ENCODE data around the gene MTCH1. TPM values are rescaled to one million over a fixed set of nuclear protein-coding genes. Genes with fewer than 3 reads are reported as not detected.
"Not testable (repeated sequence)": the region's sequence is repeated elsewhere in the genome, so short reads cannot be mapped to it uniquely, and the experiment has no call there.

MTCH1 gene
- total RNA-seq, 1 experiment from 2014 or later = 389 TPM

- in situ Hi-C loops (cut with HindIII; ENCODE audit: low sequenced_read_pairs) = no loop called here
- no peak for DNase-seq (ENCODE audit: low spot score)
Measured at GRCh38 chr6:36958775-36959554, 27.0 kb downstream of the MTCH1 start.

GRCh38 chr6:36957773-36958271, 28.2 kb downstream of the MTCH1 start:
- no peak for DNase-seq (ENCODE audit: low spot score)
- in situ Hi-C loops (cut with HindIII; ENCODE audit: low sequenced_read_pairs) = no loop called here

DNA sequence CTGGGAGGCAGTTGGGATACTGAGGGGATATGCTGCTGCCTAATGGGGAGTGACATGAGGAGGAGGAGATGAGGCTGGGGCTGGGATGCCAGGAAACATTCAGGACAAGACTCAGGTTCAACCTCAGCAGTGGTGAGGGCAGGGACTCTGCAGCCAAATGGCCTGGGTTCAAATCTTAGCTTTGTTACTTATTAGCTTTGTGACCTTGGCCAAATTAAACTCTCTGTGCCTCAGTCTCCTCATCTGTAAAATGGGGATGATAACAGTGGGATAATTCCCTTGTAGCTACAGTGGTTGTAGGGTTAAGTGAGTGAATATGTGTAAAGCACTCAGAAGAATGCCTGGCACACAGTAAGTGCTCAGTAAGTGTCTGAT, 29.6 kb downstream of the MTCH1 start:
- no peak for DNase-seq (ENCODE audit: low spot score)

DNA sequence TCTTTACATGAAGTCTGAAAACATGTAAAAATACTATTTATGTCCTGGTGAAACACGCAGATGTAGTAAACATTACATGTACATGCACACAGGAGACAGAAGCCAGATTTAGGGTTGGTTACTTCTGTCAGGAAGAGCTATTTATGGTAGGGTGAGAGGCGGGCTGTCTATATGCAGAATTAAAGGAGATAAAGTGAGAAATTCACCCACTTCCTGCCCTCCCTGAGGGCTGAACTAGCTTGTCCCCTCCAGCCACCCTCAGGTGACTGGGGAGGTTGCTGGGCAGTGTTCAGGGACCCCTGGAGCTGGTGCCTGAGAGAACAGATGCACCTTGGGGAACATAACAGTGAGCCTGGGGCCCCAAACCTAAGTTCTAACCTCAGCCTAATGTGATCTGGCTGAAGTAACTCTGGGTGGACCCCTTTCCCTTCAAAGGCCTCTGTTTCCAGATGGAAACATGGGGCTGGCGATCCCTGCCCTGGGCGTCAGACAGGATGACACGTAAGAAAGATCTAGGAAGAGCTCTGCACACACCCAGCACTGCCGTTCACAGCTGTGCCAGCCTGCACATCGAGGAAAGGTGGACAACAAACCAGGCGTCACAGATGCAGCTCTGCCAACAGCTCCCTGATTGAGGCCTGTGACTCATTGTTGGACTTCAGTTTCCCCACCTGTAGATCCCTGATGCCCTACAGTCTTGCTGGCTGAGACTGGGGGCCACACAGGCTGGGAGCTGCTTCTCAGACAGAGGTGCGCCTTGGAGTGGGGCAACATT, 30.1 kb downstream of the MTCH1 start:
- in situ Hi-C loops (cut with HindIII; ENCODE audit: low sequenced_read_pairs) = no loop called here
- DNase-seq (ENCODE audit: low spot score) = no peak

More for the DNA sequence above, 29.6 kb downstream of the MTCH1 start:
- in situ Hi-C loops (cut with HindIII; ENCODE audit: low sequenced_read_pairs) = no loop called here

GRCh38 chr6:36955136-36955535, 30.9 kb downstream of the MTCH1 start:
- in situ Hi-C loops (cut with HindIII; ENCODE audit: low sequenced_read_pairs) = no loop called here

DNA sequence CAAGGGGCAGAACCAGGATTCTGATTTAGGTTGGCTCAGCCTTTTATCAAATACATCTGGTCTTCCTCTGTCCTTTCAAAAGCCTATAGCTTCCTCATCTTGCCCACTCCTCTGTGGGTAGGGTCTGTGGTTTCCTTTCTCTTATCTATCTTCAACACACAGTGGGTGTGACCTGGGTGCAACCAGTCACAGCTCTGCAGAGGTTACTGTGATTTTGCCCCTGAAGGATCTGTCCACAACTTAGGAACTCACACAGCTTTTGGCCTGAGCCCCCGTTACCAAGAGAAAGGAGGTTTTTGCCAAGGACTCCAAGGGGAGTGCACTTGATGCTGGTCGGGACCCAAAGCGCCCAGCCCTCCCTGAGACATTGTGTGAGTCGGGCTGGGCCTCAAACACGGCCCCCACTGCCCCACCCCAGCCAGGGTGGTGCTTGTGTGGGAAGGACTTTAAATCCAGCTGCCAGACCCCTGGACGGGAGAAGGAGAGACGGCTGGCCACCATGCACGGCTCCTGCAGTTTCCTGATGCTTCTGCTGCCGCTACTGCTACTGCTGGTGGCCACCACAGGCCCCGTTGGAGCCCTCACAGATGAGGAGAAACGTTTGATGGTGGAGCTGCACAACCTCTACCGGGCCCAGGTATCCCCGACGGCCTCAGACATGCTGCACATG, 31.6 kb downstream of the MTCH1 start, which contains the start of gene PI16:
PI16 (plus strand) TSS at position 477 of the 670 bp plus-strand sequence; CDS start at position 500, 23 bp downstream.
- in situ Hi-C loops (cut with HindIII; ENCODE audit: low sequenced_read_pairs) = no loop called here
- no peak for DNase-seq (ENCODE audit: low spot score)

More at GRCh38 chr6:36955136-36955535, 30.9 kb downstream of the MTCH1 start:
- DNase-seq (ENCODE audit: low spot score) = no peak

DNA sequence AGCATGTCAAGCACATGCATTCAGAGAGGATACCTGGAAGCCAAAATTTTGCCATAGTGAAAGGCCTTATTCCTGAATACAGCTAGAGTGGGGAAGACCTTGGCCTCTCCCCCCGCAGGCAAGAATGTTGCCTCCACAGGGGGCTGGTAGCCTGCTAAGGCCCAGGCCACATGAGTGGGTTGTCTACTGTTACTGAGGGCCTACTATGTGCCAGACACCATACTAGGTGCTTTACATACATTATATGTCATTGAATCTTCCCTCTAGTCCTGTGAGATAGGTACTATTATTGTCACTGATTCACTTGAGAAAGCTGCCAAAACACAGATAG, 32.1 kb downstream of the MTCH1 start:
- no peak for DNase-seq (ENCODE audit: low spot score)
- in situ Hi-C loops (cut with HindIII; ENCODE audit: low sequenced_read_pairs) = no loop called here

DNA sequence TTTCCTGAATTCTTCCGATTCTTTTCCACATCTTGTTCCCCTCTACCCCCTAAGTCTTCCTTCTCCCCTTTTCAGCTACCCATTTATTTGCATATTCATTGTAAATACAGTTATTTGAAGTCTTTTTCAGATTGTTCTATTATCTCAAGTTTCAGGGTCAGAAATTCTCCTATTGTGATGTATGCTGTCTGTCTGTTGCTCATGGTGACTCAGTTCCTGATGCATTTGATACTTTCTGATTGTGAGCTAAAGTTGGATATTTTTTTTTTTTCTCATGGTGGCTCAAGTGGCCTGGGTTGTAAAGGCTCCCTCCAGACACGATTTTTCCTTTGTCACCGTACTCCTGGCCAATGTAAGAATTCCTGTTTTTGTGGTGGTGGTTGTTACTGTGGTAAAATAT, 36.4 kb downstream of the MTCH1 start:
- in situ Hi-C loops (cut with HindIII; ENCODE audit: low sequenced_read_pairs) = no loop called here

GRCh38 chr6:36949076-36949475, 36.9 kb downstream of the MTCH1 start:
- in situ Hi-C loops (cut with HindIII; ENCODE audit: low sequenced_read_pairs); DNase-seq (ENCODE audit: low spot score): not testable (repeated sequence)

More for the DNA sequence above, 36.4 kb downstream of the MTCH1 start:
- no peak for DNase-seq (ENCODE audit: low spot score)

DNA sequence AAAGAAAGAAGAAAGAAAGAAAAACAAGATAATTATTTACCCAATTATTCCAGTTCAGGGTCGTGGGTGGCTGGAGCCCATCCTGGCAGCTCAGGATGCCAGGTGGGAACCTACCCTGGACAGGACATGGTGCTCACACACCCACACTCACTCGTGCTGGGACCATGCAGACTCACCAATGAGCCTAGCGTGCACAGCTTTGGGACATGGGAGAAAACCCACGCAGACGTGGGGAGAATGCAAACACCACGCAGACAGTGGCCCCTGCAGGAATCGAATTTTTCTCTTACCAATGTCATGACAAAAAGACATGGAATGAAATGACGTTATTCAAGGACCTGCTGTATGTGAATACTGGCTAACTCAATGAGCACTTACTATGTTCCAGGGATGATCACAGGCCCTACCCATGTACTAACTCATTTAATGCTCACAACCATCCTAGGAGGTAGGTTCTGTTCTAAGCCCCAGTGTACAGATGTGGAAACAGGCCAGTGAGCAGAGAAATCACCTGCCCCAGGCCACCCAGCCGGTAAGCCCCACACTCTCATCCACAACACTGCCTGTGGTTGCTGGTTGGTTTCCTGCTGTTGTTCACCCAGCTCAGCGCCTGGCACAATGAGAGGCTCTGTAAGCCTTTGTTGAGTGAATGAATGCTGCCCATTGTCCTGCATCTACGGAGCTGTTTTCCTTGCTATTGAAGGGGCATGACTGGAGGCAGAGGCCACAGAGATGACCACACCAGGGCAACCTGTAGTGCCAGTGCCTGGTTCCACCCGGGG, 38.2 kb downstream of the MTCH1 start:
- no peak for DNase-seq (ENCODE audit: low spot score)
- in situ Hi-C loops (cut with HindIII; ENCODE audit: low sequenced_read_pairs) = no loop called here

DNA sequence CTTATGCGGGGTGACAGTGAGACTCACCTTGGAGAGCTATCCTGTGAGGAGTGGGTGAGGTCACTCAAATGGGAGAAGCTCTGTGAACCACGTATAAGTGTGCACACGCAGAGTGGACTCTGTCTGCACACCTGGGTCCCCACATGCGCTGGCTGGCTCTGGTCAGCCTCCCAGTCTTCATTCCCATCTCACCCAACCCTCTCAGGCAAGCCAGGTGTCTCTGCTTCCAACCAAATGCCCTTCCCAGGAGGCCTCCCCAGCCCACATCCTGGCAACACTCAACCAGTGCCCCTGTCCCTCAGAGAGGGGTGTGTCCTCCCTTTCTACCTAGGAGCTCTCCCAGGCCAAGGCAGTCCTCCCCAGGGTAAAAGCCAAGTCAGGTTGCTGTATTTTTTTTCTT, 39.5 kb downstream of the MTCH1 start:
- in situ Hi-C loops (cut with HindIII; ENCODE audit: low sequenced_read_pairs) = no loop called here
- DNase-seq (ENCODE audit: low spot score) = no peak

- DNase-seq (ENCODE audit: low spot score) = no peak
- in situ Hi-C loops (cut with HindIII; ENCODE audit: low sequenced_read_pairs) = no loop called here
Measured at GRCh38 chr6:36945301-36945700, 40.7 kb downstream of the MTCH1 start.

- DNase-seq (ENCODE audit: low spot score) = no peak
- in situ Hi-C loops (cut with HindIII; ENCODE audit: low sequenced_read_pairs) = no loop called here
Measured at GRCh38 chr6:36944650-36945049, 41.3 kb downstream of the MTCH1 start.

DNA sequence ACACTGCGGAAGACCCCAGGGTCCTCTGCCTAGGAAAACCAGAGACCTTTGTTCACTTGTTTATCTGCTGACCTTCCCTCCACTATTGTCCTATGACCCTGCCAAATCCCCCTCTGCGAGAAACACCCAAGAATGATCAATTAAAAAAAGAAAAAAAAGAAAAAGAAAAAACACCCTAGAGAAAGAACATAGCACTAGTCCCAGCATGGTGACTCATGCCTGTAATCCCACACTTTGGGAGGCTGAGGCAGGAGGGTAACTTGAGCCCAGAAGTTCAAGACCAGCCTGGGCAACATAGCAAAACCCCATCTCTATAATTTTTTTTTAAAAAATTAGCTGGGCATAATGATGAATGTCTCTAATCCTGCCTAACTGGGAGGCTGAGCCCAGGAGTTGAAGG, 43.7 kb downstream of the MTCH1 start:
- in situ Hi-C loops (cut with HindIII; ENCODE audit: low sequenced_read_pairs); DNase-seq (ENCODE audit: low spot score): not testable (repeated sequence)

GRCh38 chr6:36941561-36941960, 44.4 kb downstream of the MTCH1 start:
- DNase-seq (ENCODE audit: low spot score); in situ Hi-C loops (cut with HindIII; ENCODE audit: low sequenced_read_pairs): not testable (repeated sequence)

DNA sequence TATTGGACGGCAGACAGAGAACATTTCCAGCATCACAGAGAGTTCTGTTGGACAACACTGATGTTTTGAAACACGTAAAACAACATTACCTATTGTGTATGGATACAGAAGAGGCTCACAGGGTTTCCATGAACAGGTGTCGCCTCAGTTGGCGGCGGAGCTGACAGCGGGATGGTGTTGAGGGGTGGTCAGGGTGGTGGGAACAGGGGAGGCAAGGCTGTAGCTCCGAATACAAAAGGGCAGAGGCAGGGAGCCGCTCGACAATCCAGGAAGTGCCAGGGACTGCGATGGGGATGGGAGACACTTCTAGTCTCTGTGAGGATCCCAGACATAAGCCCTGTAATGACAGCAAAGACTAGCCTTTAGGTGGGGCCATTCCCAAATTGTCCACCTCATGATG, 46.0 kb downstream of the MTCH1 start:
- in situ Hi-C loops (cut with HindIII; ENCODE audit: low sequenced_read_pairs) = no loop called here
- DNase-seq (ENCODE audit: low spot score) = no peak

- DNase-seq (ENCODE audit: low spot score); in situ Hi-C loops (cut with HindIII; ENCODE audit: low sequenced_read_pairs): not testable (repeated sequence)
Measured at GRCh38 chr6:36939005-36939404, 47.0 kb downstream of the MTCH1 start.

DNA sequence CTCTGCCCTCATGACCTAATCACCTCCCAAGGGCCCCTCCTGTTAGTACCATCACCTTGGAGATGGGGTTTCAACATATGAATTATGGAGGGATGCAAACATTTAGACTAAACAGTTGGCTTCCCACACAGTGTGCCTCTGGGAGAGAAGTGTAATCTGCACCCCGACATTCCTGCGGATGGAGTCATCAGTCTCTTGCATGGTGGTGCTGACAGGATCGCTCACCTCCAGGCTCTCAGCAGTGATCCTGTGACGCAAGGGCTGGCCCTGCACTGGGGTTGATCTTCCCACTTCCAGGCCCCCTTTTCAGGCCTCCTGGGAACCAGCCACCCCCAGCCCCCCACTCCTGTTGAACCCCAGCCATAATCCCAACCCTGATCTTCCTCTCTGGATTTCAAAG, 47.5 kb downstream of the MTCH1 start:
- no peak for DNase-seq (ENCODE audit: low spot score)

GRCh38 chr6:36937896-36938295, 48.1 kb downstream of the MTCH1 start:
- in situ Hi-C loops (cut with HindIII; ENCODE audit: low sequenced_read_pairs) = no loop called here

More for the DNA sequence above, 47.5 kb downstream of the MTCH1 start:
- in situ Hi-C loops (cut with HindIII; ENCODE audit: low sequenced_read_pairs) = no loop called here

More at GRCh38 chr6:36937896-36938295, 48.1 kb downstream of the MTCH1 start:
- no peak for DNase-seq (ENCODE audit: low spot score)
